GM12892 (cell line): ENCODE measurements around the gene PFKL.
"Not testable (repeated sequence)": the region's sequence is repeated elsewhere in the genome, so short reads cannot be mapped to it uniquely, and the experiment has no call there.

Experiments used
- DNase-seq: peaks from one replicate; pipeline ENCODE4 v3.0.0; 2011; ENCODE audit not compliant: insufficient read length
- FAIRE-seq: peaks from 2 replicates; lab custom pipeline; 2011; peaks lifted over from hg19 to GRCh38; lab: Jason Lieb, UNC
- POLR2A ChIP-seq: IDR thresholded peaks from 2 replicates; pipeline ENCODE4 v1.6.1; 2011; ENCODE audit warnings: low read depth, low read length, control low read depth
- POLR2AphosphoS5 ChIP-seq: IDR thresholded peaks from 2 replicates; pipeline ENCODE4 v1.6.1; 2011; ENCODE audit warnings: low read depth, low read length, control low read depth
- TAF1 ChIP-seq: IDR thresholded peaks from 2 replicates; pipeline ENCODE4 v1.6.1; 2011; ENCODE audit warnings: low read depth, mild to moderate bottlenecking, control low read depth, low read length, borderline replicate concordance

PFKL gene

DNA sequence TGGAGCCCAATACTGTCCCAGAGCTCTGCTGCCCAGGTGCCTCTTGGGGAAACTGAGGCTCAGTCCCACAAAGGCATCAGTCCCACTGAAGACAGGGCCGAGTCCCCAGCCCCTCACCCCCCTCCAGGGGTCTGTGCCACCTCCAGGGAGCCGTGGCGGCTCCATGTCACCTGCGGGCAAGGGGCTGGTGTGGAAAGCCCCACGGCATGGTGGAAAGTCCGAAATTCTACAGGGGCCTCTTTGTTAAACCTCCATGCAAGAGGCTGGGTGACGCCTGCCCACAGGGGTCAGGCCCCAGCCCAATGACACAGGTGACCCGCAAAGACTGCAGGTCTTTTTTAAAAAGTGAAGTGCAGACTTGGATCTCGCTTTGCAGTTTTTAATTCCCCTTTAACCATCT, 17.5 kb upstream of the PFKL start:
- FAIRE-seq = no peak
- TF ChIP-seq POLR2AphosphoS5 = no peak
- TF ChIP-seq POLR2A = no peak
- no peak for TF ChIP-seq TAF1
- DNase-seq = no peak

DNA sequence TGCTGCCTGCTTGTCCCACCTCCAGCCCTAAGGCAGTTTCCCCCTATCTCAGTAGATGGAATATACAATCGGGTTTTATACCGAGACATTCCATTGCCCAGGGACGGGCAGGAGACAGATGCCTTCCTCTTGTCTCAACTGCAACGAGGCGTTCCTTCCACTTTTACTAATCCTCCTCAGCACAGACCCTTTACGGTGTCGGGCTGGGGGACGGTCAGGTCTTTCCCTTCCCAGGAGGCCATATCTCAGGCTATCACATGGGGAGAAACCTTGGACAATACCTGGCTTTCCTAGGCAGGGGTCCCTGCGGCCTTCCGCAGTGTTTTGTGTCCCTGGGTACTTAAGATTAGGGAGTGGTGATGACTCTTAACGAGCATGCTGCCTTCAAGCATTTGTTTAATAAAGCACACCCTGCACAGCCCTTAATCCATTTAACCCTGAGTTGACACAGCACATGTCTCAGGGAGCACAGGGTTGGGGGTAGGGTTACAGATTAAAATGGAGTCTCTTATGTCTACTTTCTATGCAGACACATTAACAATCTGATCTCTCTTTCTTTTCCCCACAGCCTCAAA, 16.6 kb upstream of the PFKL start:
- FAIRE-seq, DNase-seq: not testable (repeated sequence)

DNA sequence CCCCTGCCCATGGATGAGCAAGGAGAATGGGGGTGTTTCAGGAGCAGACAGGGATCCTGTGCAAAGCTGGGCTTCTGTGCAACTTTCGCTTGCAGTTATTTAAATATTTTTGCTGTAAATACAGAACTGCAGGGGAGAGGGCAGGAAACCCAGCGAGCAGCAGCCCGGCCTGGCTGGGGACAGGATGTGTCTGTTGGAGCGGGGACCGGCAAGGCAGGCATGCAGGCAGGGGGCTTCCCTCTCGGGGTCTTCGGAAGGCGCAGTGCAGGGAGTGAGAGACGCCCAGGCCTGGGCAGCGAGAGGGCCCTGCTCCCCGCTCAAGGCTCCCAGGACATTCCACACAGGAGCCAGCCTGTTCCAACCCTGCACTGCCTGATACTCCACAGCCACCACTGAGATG, 15.9 kb upstream of the PFKL start:
- TF ChIP-seq POLR2AphosphoS5 = no peak
- FAIRE-seq = no peak
- DNase-seq = no peak

DNA sequence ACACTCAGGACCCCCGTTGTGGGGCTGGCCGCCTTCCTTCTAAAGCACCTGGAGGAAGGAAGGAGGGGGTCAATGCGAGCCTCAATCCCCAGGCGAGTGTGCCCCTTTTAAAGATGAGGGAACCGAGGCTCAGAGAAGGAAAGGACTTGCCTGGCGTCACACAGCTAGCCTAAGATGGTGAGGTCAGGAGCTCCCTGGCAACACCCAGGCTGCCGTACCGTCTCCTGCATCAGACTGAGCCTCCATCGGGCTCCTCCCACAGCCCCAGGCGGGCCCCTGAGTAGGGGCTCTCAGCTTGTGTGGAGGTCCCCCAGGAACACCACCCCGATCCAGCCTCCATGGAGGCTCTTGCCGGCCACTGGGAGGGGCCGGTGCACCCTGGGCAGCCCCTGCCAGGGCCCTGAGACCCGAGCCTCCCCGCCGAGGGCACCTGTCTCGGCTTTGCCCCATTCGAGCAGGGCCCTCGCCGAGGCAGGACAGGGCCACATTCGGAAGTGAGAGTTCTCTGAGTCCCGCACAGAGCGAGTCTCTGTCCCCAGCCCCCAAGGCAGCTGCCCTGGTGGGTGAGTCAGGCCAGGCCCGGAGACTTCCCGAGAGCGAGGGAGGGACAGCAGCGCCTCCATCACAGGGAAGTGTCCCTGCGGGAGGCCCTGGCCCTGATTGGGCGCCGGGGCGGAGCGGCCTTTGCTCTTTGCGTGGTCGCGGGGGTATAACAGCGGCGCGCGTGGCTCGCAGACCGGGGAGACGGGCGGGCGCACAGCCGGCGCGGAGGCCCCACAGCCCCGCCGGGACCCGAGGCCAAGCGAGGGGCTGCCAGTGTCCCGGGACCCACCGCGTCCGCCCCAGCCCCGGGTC, 14.5 kb upstream of the PFKL start, which contains the start of gene AIRE:
Gene AIRE, plus strand, starts transcription at position 739 of the 855 bp plus-strand sequence. CDS start 131 bp downstream, outside the sequence.
- FAIRE-seq = no peak
- TF ChIP-seq POLR2A (no peak), POLR2AphosphoS5 (no peak)
- no peak for DNase-seq

DNA sequence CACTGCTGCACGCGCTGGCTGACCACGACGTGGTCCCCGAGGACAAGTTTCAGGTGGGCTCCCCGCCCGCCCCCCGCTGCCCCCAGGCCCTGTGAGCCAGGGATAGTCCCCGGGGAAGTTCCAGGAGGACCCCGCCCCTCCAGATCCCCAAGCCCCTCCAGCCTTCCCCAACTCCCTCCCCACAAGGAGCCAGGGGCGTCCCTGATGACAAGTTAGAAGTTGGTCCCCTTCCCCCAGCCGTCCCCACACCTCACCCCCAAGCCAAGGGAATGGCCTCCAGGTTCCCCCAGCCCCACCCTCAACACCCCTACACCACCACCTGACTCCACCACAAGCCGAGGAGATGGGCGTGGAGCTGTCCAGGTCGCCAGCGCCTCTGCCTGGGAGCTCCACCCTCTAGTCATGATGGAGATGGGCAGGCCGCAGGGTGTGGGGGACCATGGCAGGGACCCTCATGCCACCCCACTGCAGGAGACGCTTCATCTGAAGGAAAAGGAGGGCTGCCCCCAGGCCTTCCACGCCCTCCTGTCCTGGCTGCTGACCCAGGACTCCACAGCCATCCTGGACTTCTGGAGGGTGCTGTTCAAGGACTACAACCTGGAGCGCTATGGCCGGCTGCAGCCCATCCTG, 13.7 kb upstream of the PFKL start:
- FAIRE-seq = no peak
- TF ChIP-seq POLR2A (no peak), TAF1 (no peak), POLR2AphosphoS5 (no peak)
- DNase-seq = no peak

DNA sequence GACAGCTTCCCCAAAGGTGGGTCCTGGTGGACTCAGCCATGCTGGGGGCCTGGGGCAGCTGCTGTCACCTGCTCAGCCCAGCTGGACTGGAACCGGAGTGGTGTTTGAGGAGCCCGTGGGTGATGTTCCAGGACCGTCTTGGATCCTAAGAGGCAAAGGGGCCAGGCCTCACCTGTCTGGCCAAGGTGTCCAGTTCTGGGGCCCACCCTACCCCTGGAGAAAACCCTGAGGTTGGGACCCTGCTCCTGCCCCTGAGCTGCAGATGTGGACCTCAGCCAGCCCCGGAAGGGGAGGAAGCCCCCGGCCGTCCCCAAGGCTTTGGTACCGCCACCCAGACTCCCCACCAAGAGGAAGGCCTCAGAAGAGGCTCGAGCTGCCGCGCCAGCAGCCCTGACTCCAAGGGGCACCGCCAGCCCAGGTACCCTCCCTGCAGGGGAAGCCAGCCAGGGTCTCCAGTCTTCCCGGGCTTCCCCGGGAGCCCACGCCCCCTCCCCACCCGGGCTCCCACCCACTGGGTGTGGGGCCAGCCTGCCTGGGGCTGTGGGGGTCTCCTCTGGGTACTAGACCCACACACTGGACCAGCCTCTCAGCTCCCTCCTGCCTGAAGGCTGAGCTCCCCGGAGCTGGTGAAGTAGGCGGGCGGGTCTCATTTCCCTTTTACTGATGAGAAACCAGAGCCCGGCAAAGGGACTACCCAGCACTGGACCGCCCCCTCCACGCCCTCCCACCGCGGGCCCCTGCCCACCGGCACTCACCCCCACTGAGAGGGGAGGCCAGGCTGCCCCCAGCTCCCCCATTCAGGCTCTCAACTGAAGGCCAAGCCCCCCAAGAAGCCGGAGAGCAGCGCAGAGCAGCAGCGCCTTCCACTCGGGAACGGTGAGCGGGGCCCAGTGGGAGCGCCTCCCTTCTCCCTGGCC, 12.9 kb upstream of the PFKL start:
- no peak for TF ChIP-seq POLR2A
- no peak for TF ChIP-seq TAF1
- TF ChIP-seq POLR2AphosphoS5 = no peak
- no peak for FAIRE-seq
- no peak for DNase-seq

DNA sequence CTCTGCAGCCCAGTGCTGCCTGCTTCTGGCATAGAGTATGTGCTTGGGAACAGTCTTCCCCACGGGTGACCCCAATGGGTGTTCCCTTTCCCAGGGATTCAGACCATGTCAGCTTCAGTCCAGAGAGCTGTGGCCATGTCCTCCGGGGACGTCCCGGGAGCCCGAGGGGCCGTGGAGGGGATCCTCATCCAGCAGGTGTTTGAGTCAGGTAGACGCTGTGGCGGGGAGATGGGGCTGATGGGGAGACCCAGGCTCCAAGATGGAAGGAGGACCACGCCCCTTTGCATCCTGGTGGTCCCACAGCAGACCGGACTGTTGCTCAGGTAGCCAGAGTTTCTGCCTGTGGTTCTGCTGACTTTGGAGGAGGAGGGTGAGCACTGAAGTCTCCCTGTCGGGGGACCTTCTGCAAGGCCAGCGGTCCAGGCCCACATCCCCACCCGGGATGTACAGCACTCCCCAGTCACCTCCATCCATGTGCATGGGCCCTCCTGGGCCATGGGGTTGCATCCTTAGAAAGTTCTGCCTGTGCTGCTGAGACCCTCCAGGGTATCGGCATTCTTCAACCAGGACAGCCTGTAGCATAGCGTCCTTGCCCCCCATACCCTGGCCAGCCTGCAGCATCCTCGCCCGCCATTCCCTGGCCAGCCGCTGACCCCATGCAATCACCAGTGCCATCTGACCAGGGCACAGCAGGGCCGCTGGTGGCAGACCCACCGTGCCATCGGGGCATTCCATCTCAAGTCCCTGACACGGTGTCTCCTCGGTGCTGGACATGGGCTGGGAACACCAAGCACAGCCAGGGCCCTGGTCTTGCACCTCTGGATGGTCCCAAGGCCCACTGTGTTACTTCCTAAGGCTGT, 11.4 kb upstream of the PFKL start:
- DNase-seq = no peak
- TF ChIP-seq TAF1 (no peak), POLR2AphosphoS5 (no peak), POLR2A (no peak)
- FAIRE-seq = no peak

DNA sequence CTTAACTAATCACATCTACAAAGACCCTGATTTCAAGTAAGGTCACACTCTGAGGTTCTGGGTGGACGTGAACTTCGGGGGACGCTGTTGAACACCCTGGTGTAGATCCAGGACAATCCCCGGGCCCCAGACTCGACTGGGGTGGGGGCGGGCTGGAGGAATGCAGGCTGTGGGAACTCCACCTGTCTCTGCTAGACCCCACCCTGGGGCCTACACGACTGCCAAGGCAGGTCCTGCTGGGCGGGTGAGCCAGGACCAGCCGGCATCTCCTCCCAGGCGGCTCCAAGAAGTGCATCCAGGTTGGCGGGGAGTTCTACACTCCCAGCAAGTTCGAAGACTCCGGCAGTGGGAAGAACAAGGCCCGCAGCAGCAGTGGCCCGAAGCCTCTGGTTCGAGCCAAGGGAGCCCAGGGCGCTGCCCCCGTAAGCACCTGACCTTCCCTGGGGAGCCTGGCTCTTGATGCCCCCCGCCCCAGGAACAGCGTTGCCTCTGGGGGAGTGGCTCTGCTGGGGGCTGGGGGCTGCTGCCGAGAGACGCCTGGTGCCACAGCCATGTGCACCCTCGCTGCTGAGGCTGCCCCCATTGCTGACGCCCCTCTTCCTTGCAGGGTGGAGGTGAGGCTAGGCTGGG, 10.4 kb upstream of the PFKL start:
- no peak for TF ChIP-seq POLR2AphosphoS5
- no peak for TF ChIP-seq POLR2A
- no peak for TF ChIP-seq TAF1
- FAIRE-seq = no peak
- DNase-seq = no peak

DNA sequence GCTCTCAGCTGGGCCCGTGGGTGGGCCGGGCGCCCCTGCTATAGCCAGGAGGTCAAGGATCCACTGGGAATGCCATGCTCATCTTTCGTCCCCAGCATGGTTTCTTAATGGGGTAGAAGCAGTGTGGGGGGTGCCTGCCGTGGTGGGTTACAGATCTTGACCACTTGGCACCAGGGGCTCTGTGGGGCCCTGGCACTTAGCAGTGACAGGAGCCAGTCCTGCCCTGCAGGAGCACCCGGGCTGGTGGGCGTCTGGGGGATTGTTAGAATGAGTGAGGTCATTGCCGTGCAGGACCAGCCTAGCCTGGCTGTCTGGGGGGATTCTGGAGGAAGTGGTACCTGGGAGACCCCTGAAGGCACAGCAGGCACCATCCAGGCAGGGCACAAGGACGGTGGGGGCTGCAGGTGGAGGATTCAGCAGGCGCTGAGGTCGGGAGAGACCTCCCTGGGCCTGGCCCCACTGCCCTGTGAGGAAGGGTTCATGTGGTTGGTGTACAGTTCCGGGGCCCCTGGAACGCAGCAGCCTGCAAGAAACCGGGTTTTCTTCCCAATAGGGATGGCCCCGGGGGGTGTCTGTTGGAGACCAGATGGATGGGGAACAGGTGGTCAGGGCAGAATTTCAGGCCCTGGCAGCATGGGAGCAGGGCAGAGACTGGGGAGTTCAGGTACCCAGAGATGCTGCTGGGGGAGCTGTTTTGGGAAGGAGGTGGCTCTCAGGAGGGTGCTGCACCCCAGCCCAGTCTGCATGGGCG, 9.4 kb upstream of the PFKL start:
- TF ChIP-seq TAF1 = no peak
- TF ChIP-seq POLR2A = no peak
- TF ChIP-seq POLR2AphosphoS5 = no peak
- DNase-seq (no peak), FAIRE-seq (no peak)

DNA sequence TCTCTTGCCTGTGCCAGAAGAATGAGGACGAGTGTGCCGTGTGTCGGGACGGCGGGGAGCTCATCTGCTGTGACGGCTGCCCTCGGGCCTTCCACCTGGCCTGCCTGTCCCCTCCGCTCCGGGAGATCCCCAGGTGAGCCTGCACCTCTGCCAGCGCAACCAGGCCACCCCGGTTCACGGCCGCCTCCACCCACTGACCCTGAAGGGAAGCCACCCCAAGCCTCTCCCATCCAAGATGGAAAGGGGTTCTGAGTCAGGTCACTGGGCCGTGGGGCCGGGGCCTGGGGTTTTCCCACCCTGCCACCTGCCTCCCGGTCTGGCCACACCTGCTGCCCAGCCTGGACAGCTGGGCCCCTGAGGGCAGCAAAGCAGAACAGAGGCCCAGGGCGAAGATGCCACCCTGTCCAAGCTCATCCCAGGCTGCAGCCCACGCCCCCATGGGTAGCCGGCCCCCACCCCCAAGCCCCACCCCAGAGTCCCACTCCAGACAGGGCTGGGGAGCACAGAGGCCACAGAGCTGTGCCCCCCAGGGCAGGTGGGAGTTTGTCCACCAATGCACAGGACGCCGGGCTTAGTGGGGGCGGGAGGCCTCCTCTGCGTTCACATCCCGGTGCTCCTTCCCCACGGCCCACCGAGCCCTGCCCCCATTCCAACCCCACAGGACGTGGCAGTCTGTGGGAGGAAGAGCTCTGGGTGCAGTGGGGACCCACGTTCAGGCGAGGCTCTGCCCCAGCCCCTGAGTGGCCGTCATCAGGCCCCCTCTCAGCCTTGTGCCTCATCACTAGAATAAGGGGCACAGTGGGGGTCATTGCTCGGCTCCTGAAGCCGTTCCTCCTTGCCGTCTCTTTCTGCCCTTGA, 8.5 kb upstream of the PFKL start:
- FAIRE-seq (no peak), DNase-seq (no peak)
- TF ChIP-seq TAF1 (no peak), POLR2AphosphoS5 (no peak), POLR2A (no peak)
